ENCODE measurements around the gene CYREN. TPM values are rescaled to one million over a fixed set of nuclear protein-coding genes. Genes with fewer than 3 reads are reported as not detected.
"Not testable (repeated sequence)": the region's sequence is repeated elsewhere in the genome, so short reads cannot be mapped to it uniquely, and the experiment has no call there.

The CYREN gene
- polyA plus RNA-seq, 4 donors: 50.6 to 72.2 (median 61.0) TPM

- DNase-seq (ENCODE audit: low read depth in 4 of 4, low spot score in 3 of 4): no peak
Observed at GRCh38 chr7:135179321-135179925, 8.9 kb upstream of the CYREN start.

GRCh38 chr7:135178364-135178763 lies 7.9 kb upstream of the CYREN start:
- DNase-seq (ENCODE audit: low read depth in 4 of 4, low spot score in 3 of 4): no peak

GRCh38 chr7:135177028-135177696 lies 6.7 kb upstream of the CYREN start:
- no peak for DNase-seq (ENCODE audit: low read depth in 4 of 4, low spot score in 3 of 4)

GRCh38 chr7:135175931-135176330 lies 5.4 kb upstream of the CYREN start:
- DNase-seq (ENCODE audit: low read depth in 4 of 4, low spot score in 3 of 4): no peak

- DNase-seq (ENCODE audit: low read depth in 4 of 4, low spot score in 3 of 4): no peak
Observed at GRCh38 chr7:135174941-135175340, 4.4 kb upstream of the CYREN start.

- DNase-seq (ENCODE audit: low read depth in 4 of 4, low spot score in 3 of 4): not testable (repeated sequence)
Observed at GRCh38 chr7:135173916-135174315, 3.4 kb upstream of the CYREN start.

- not testable (repeated sequence) for DNase-seq (ENCODE audit: low read depth in 4 of 4, low spot score in 3 of 4)
Observed at GRCh38 chr7:135171581-135172291, 1.2 kb upstream of the CYREN start.

GRCh38 chr7:135170998-135171481 lies 533 bp upstream of the CYREN start:
- DNase-seq (ENCODE audit: low read depth in 4 of 4, low spot score in 3 of 4): not testable (repeated sequence)

GRCh38 chr7:135169964-135170273 lies 588 bp downstream of the CYREN start:
- no peak for DNase-seq (ENCODE audit: low read depth in 4 of 4, low spot score in 3 of 4)

GRCh38 chr7:135169141-135169963 lies 1.2 kb downstream of the CYREN start:
- DNase-seq (ENCODE audit: low read depth in 4 of 4, low spot score in 3 of 4): no peak

- DNase-seq (ENCODE audit: low read depth in 4 of 4, low spot score in 3 of 4): no peak
Observed at GRCh38 chr7:135168489-135169140, 1.9 kb downstream of the CYREN start.

- DNase-seq (ENCODE audit: low read depth in 4 of 4, low spot score in 3 of 4): no peak
Observed at GRCh38 chr7:135168001-135168400, 2.5 kb downstream of the CYREN start.

- no peak for DNase-seq (ENCODE audit: low read depth in 4 of 4, low spot score in 3 of 4)
Observed at GRCh38 chr7:135167365-135167917, 3.1 kb downstream of the CYREN start.

GRCh38 chr7:135166338-135166990 lies 4.0 kb downstream of the CYREN start:
- no peak for DNase-seq (ENCODE audit: low read depth in 4 of 4, low spot score in 3 of 4)

- DNase-seq (ENCODE audit: low read depth in 4 of 4, low spot score in 3 of 4): no peak
Observed at GRCh38 chr7:135165862-135166261, 4.6 kb downstream of the CYREN start.

- DNase-seq (ENCODE audit: low read depth in 4 of 4, low spot score in 3 of 4): no peak
Observed at GRCh38 chr7:135164357-135165061, 6.0 kb downstream of the CYREN start.

GRCh38 chr7:135162382-135163001 lies 8.0 kb downstream of the CYREN start:
- DNase-seq (ENCODE audit: low read depth in 4 of 4, low spot score in 3 of 4): no peak

GRCh38 chr7:135161669-135162068 lies 8.8 kb downstream of the CYREN start:
- DNase-seq (ENCODE audit: low read depth in 4 of 4, low spot score in 3 of 4): no peak
